Vein endothelial cell (primary cell): Measurements from ENCODE around the gene MIER2. TPM values are rescaled to one million over a fixed set of nuclear protein-coding genes. Genes with fewer than 3 reads are reported as not detected.

Source experiments
- total RNA-seq: library from RNA; depleted of rRNA; stranded (reverse); fragments of >200 nt; gene quantifications from 2 replicates; pipeline ENCODE4 v1.2.3, GENCODE V29; 2012

Gene MIER2, protein sequence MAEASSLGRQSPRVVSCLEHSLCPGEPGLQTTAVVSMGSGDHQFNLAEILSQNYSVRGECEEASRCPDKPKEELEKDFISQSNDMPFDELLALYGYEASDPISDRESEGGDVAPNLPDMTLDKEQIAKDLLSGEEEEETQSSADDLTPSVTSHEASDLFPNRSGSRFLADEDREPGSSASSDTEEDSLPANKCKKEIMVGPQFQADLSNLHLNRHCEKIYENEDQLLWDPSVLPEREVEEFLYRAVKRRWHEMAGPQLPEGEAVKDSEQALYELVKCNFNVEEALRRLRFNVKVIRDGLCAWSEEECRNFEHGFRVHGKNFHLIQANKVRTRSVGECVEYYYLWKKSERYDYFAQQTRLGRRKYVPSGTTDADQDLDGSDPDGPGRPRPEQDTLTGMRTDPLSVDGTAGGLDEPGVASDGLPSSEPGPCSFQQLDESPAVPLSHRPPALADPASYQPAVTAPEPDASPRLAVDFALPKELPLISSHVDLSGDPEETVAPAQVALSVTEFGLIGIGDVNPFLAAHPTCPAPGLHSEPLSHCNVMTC
- 20.2 and 21.6 TPM in 2 replicates for total RNA-seq

DNA sequence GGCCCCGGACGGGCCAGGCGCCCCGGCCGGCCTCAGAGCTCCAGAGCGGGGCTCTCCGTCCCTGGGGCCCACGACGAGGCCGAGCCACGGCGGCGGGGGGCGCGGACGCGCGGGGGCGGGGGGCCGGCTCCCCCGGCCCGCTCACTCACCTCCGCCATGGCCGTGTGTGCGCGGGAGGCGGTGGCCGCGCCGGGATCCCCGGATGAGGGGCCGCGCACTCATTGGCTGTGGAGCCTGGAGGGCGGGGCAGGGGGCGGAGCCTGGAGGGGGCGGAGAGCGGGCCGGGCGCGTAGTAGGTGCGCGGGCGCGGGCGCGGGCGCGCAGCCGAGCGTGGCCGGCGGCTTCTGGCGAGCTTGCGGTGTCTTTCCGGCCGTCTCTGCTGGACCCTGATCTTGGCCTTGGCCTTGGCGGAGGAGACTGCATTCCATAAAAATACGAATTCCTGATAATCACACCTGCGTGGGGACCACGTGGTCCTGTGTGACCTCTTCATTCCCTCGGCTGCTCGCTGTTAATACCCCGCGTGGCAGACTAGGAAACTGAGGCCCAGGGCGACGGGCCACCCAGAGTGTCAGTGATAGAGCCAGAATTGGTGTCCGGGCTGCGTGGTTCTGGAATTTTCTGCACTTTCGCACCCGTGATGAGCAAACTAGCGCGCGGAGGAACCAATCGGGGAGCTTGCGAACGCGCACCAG is at the start of gene MIER2:
Gene MIER2 (minus strand): TSS at position 172 of the 695 bp plus-strand sequence. CDS start 14 bp downstream, at position 158.

DNA sequence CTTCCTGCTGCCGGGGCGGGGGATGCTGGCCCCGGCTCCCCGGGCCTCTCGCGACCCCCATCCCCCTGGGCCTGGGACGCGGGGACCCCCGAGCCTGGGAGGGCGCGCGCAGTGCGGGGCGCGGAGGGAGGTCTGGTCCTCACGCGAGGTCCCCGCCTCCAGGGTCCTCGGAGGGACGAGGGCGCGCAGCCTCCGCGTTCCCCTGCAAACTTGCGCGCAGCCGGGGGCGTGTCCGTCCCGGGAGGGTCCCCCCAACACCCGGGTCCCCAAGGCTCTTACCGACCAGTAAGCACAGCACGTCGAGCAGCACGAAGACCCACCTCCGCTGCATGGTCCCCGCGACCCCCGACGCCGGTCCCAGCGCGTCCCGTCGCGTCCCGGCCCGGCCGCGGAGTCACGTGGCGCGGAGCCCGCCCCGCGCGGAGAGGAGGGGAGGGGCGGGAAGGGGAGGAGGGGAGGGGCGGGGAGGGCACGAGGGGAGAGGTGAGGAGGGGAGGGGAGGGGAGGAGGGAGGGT is 53.5 kb downstream of the MIER2 start, which contains the start of gene PLPP2:
Gene PLPP2 (minus strand): TSS at position 398 of the 516 bp plus-strand sequence. CDS start 67 bp downstream, at position 331.

Other genes starting within 250 kb of the MIER2 start
- not detected in 2 replicates for gene OR4F17, start 237.7 kb downstream of the MIER2 start, total RNA-seq
- gene PLPP2, start 53.4 kb downstream of the MIER2 start, total RNA-seq, result 38.2 and 40.0 TPM in 2 replicates
- 0.67 and 1.3 TPM in 2 replicates for gene C2CD4C, start 64.4 kb upstream of the MIER2 start, total RNA-seq
- gene SHC2, start 116.2 kb upstream of the MIER2 start, total RNA-seq, result 12.8 and 15.4 TPM in 2 replicates
- under 0.01 and 0.10 TPM in 2 replicates for gene MADCAM1, start 151.7 kb upstream of the MIER2 start, total RNA-seq
- 36.1 and 56.8 TPM in 2 replicates for gene TPGS1, start 162.7 kb upstream of the MIER2 start, total RNA-seq
- gene CDC34, start 187.0 kb upstream of the MIER2 start, total RNA-seq, result 64.6 and 93.1 TPM in 2 replicates
- not detected in 2 replicates for gene GZMM, start 199.3 kb upstream of the MIER2 start, total RNA-seq
- gene BSG, start 227.8 kb upstream of the MIER2 start, total RNA-seq, result 421 and 479 TPM in 2 replicates
- gene HCN2, start 245.1 kb upstream of the MIER2 start, total RNA-seq, result 1.2 and 1.6 TPM in 2 replicates